Fibroblast of lung (primary cell): ENCODE results near the gene CERS6.

Experiments
- EZH2 ChIP-seq: IDR thresholded peaks from 2 replicates; pipeline ENCODE4 v1.5.1; 2012; ENCODE audit warnings: low read length, control low read depth, mild to moderate bottlenecking; ENCODE audit errors: missing control alignments
- TF ChIP-seq, protein P1 (sequence below), 2 donors: IDR thresholded peaks in 1 of 2; conservative IDR thresholded peaks in 1 of 2; 1 replicate in 1 of 2; 2 replicates in 1 of 2; pipeline ENCODE4 v1.5.1; 2011 to 2012; ENCODE audit warnings: low read length in 2 of 2, control low read depth in 1 of 2, inconsistent platforms in 1 of 2, low read depth in 1 of 2, mild to moderate bottlenecking in 1 of 2

DNA sequence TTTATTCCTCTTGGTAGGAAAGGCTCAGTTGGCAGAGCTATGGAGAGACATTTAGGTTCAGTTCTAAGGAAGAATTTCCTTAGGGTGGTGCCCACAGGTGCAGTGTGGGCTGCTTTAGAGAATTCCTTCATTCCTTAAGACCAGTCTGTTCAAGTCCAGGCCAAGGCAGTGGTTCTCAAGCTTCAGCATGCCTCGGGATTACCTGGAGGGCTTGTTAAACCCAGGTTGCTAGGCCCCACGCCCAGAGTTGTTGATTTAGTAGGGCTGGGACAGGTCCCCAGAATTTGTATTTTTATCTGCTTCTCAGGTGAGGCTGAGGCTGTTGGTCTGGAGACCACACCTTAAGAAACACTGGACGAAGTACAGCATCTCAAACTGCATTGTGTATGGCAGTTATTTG, 68.9 kb downstream of the CERS6 start:
- TF ChIP-seq EZH2, result no peak
- TF ChIP-seq, protein P1, sequence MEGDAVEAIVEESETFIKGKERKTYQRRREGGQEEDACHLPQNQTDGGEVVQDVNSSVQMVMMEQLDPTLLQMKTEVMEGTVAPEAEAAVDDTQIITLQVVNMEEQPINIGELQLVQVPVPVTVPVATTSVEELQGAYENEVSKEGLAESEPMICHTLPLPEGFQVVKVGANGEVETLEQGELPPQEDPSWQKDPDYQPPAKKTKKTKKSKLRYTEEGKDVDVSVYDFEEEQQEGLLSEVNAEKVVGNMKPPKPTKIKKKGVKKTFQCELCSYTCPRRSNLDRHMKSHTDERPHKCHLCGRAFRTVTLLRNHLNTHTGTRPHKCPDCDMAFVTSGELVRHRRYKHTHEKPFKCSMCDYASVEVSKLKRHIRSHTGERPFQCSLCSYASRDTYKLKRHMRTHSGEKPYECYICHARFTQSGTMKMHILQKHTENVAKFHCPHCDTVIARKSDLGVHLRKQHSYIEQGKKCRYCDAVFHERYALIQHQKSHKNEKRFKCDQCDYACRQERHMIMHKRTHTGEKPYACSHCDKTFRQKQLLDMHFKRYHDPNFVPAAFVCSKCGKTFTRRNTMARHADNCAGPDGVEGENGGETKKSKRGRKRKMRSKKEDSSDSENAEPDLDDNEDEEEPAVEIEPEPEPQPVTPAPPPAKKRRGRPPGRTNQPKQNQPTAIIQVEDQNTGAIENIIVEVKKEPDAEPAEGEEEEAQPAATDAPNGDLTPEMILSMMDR (conservative IDR thresholded peaks at IDR 0.05 in 1 of 2, IDR thresholded peaks at IDR 0.05 in 1 of 2; ENCODE audit: low read depth in 1 of 2, low read length in 2 of 2), result no peak
